Embryonic facial prominence (tissue), 1 donor: Measurements from ENCODE around the gene CACNA1E.

Experiments used
- DNase-seq: peaks from one replicate; pipeline ENCODE4 v3.0.0-alpha.2; 2016; ENCODE audit errors: extremely low spot score

Gene CACNA1E

GRCh38 chr1:181767001-181767708, 283.8 kb downstream of the CACNA1E start:
- DNase-seq, result no peak

GRCh38 chr1:181768211-181768929, 285.1 kb downstream of the CACNA1E start:
- no peak for DNase-seq

GRCh38 chr1:181768930-181769280, 285.6 kb downstream of the CACNA1E start:
- no peak for DNase-seq

- DNase-seq, result no peak
These were observed 286.5 kb downstream of the CACNA1E start for GRCh38 chr1:181769846-181770245.

GRCh38 chr1:181772714-181773113, 289.4 kb downstream of the CACNA1E start:
- no peak for DNase-seq

- DNase-seq, result no peak
These were observed 292.7 kb downstream of the CACNA1E start for GRCh38 chr1:181776044-181776443.

GRCh38 chr1:181777286-181777685, 294.0 kb downstream of the CACNA1E start:
- DNase-seq, result no peak

- no peak for DNase-seq
These were observed 294.5 kb downstream of the CACNA1E start for GRCh38 chr1:181777812-181778211.

GRCh38 chr1:181778640-181779260, 295.4 kb downstream of the CACNA1E start:
- no peak for DNase-seq

GRCh38 chr1:181779343-181779742, 296.0 kb downstream of the CACNA1E start:
- no peak for DNase-seq

GRCh38 chr1:181783208-181783607, 299.9 kb downstream of the CACNA1E start:
- no peak for DNase-seq

- DNase-seq, result no peak
These were observed 300.8 kb downstream of the CACNA1E start for GRCh38 chr1:181784039-181784683.

- no peak for DNase-seq
These were observed 306.1 kb downstream of the CACNA1E start for GRCh38 chr1:181789395-181789794.

GRCh38 chr1:181791721-181792120, 308.4 kb downstream of the CACNA1E start:
- DNase-seq, result no peak

GRCh38 chr1:181793831-181794230, 310.5 kb downstream of the CACNA1E start:
- no peak for DNase-seq

GRCh38 chr1:181794332-181794731, 311.0 kb downstream of the CACNA1E start:
- no peak for DNase-seq

GRCh38 chr1:181798191-181798926, 315.0 kb downstream of the CACNA1E start:
- DNase-seq, result no peak

- DNase-seq, result no peak
These were observed 318.3 kb downstream of the CACNA1E start for GRCh38 chr1:181801617-181802016.

- no peak for DNase-seq
These were observed 319.1 kb downstream of the CACNA1E start for GRCh38 chr1:181802466-181802865.

- no peak for DNase-seq
These were observed 320.1 kb downstream of the CACNA1E start for GRCh38 chr1:181803421-181803820.

- DNase-seq, result no peak
These were observed 321.7 kb downstream of the CACNA1E start for GRCh38 chr1:181804989-181805388.

- no peak for DNase-seq
These were observed 323.4 kb downstream of the CACNA1E start for GRCh38 chr1:181806746-181807145.
